IMR-90 (cell line): ENCODE measurements around the gene LRRC47. TPM values are rescaled to one million over a fixed set of nuclear protein-coding genes. Genes with fewer than 3 reads are reported as not detected.

Source experiments
- ATAC-seq: fragments of 200-7000 bp; cut with Tn5 transposase; 2 replicates; pipeline ENCODE4 v1.9.1; 2020; ENCODE audit warnings: low read depth, mild to moderate bottlenecking, moderate library complexity
- BruUV-seq: library from RNA; stranded (reverse); fragments of 400-500 nt; replicated peaks from 2 replicates; lab custom pipeline; 2021; lab: Mats Ljungman, UMichigan
- CTCF ChIA-PET: fragments of 300-600 bp; formaldehyde crosslinking; extraction: SDS; loops from one replicate; lab custom pipeline; 2021; ENCODE audit warnings: antibody characterized with exemption; lab: Yijun Ruan, JAX
- POLR2A ChIA-PET: fragments of 300-600 bp; sonication (Branson Sonifier 250); formaldehyde crosslinking; loops from one replicate; lab custom pipeline; 2022; ENCODE audit warnings: antibody characterized with exemption; ENCODE audit not compliant: unreplicated experiment; lab: Charles Lee
- DNase-seq: peaks from one replicate; pipeline ENCODE4 v3.0.0; 2013
- H2AFZ ChIP-seq: replicated peaks from 2 replicates; pipeline ENCODE3; 2013; ENCODE audit warnings: low read length, mild to moderate bottlenecking; ENCODE audit not compliant: poor library complexity
- H2AK5ac ChIP-seq: 2 replicates; pipeline ENCODE4 v1.6.1; 2013; ENCODE audit warnings: low read depth, low read length, inconsistent platforms
- H2AK9ac ChIP-seq: replicated peaks from 2 replicates; pipeline ENCODE3; 2013; ENCODE audit warnings: mild to moderate bottlenecking, low read depth, low read length, moderate library complexity; ENCODE audit not compliant: poor library complexity
- H2BK120ac ChIP-seq: 2 replicates; pipeline ENCODE4 v1.6.1; 2013; ENCODE audit warnings: low read depth, low read length, inconsistent platforms
- H2BK15ac ChIP-seq: 3 replicates; pipeline ENCODE4 v1.6.1; 2013; ENCODE audit warnings: low read depth, low read length, inconsistent platforms
- H2BK20ac ChIP-seq: 2 replicates; pipeline ENCODE4 v1.6.1; 2013; ENCODE audit warnings: low read depth, mild to moderate bottlenecking, inconsistent platforms, low read length, moderate library complexity
- H2BK5ac ChIP-seq: 2 replicates; pipeline ENCODE4 v1.6.1; 2013; ENCODE audit warnings: mild to moderate bottlenecking, low read depth, low read length, inconsistent platforms; ENCODE audit not compliant: poor library complexity, severe bottlenecking
- H3K14ac ChIP-seq: replicated peaks from 2 replicates; pipeline ENCODE4 v1.6.1; 2013; ENCODE audit warnings: low read depth, low read length, inconsistent platforms
- H3K18ac ChIP-seq: 2 replicates; pipeline ENCODE4 v1.6.1; 2013; ENCODE audit warnings: low read depth, low read length, control low read depth
- H3K23ac ChIP-seq: 2 replicates; pipeline ENCODE4 v1.6.1; 2013; ENCODE audit warnings: low read depth, low read length, inconsistent platforms
- H3K27ac ChIP-seq: 2 replicates; pipeline ENCODE4 v1.5.1; 2013; ENCODE audit warnings: mild to moderate bottlenecking, control low read depth, low read length; ENCODE audit not compliant: insufficient read depth
- H3K27me3 ChIP-seq: 2 replicates; pipeline ENCODE4 v1.6.1; 2013; ENCODE audit warnings: low read length; ENCODE audit not compliant: control insufficient read depth, insufficient read depth
- H3K36me3 ChIP-seq: 2 replicates; pipeline ENCODE4 v1.6.1; 2013; ENCODE audit warnings: low read length, mixed read lengths; ENCODE audit not compliant: control insufficient read depth, insufficient read depth
- H3K4ac ChIP-seq: 2 replicates; pipeline ENCODE4 v1.6.1; 2013; ENCODE audit warnings: low read depth, low read length, inconsistent platforms
- H3K4me1 ChIP-seq: 2 replicates; pipeline ENCODE4 v1.6.1; 2013; ENCODE audit warnings: low read length, mixed read lengths; ENCODE audit not compliant: control insufficient read depth, insufficient read depth
- H3K4me2 ChIP-seq: 2 replicates; pipeline ENCODE4 v1.6.1; 2013; ENCODE audit warnings: low read depth, mild to moderate bottlenecking, control low read depth, low read length, moderate library complexity
- H3K4me3 ChIP-seq: 2 replicates; pipeline ENCODE4 v1.5.1; 2013; ENCODE audit warnings: low read depth, mild to moderate bottlenecking, control low read depth, low read length, moderate library complexity; ENCODE audit not compliant: insufficient read depth
- H3K56ac ChIP-seq: 2 replicates; pipeline ENCODE4 v1.6.1; 2013; ENCODE audit warnings: low read length, inconsistent platforms; ENCODE audit not compliant: insufficient read depth; ENCODE audit errors: extremely low read depth
- H3K79me1 ChIP-seq, 2 experiments: 2 replicates each; pipeline ENCODE4 v1.6.1; 2013; ENCODE audit warnings: low read length in 2 of 2, inconsistent platforms in 1 of 2, low read depth in 1 of 2
- H3K9ac ChIP-seq: 2 replicates; pipeline ENCODE4 v1.6.1; 2013; ENCODE audit warnings: low read depth, low read length, control low read depth
- H3K9me1 ChIP-seq: 2 replicates; pipeline ENCODE4 v1.6.1; 2013; ENCODE audit warnings: low read length, inconsistent platforms; ENCODE audit not compliant: insufficient read depth
- H3K9me3 ChIP-seq: 2 replicates; pipeline ENCODE4 v1.6.1; 2013; ENCODE audit warnings: low read length; ENCODE audit not compliant: control insufficient read depth, insufficient read depth
- H4K20me1 ChIP-seq: 2 replicates; pipeline ENCODE4 v1.6.1; 2013; ENCODE audit warnings: low read length, inconsistent platforms; ENCODE audit not compliant: insufficient read depth
- H4K5ac ChIP-seq: 2 replicates; pipeline ENCODE4 v1.6.1; 2013; ENCODE audit warnings: mild to moderate bottlenecking, low read depth, low read length, control low read depth
- H4K8ac ChIP-seq, 2 experiments: 2 replicates each; pipeline ENCODE4 v1.6.1; 2013; ENCODE audit warnings: low read depth in 2 of 2, low read length in 2 of 2, control low read depth in 1 of 2, inconsistent platforms in 1 of 2
- H4K91ac ChIP-seq: 2 replicates; pipeline ENCODE4 v1.6.1; 2013; ENCODE audit warnings: low read depth, low read length, inconsistent platforms; ENCODE audit not compliant: insufficient read depth
- BHLHE40 ChIP-seq: fragments of 150-350 bp; IDR thresholded peaks from 2 replicates; pipeline ENCODE4 v1.6.1; 2016; ENCODE audit warnings: mild to moderate bottlenecking, low read depth, low read length
- CEBPB ChIP-seq: IDR thresholded peaks from 2 replicates; pipeline ENCODE4 v1.6.1; 2012; ENCODE audit warnings: low read depth, low read length, improper control_type of control experiment
- CHD1 ChIP-seq: IDR thresholded peaks from 2 replicates; pipeline ENCODE4 v1.6.1; 2012; ENCODE audit warnings: low read depth, low read length, improper control_type of control experiment
- CTCF ChIP-seq: conservative IDR thresholded peaks from 2 replicates; pipeline ENCODE4 v1.5.1; 2012; ENCODE audit warnings: mild to moderate bottlenecking, low read depth, low read length, improper control_type of control experiment
- FOS ChIP-seq: fragments of 150-350 bp; IDR thresholded peaks from 2 replicates; pipeline ENCODE4 v1.6.1; 2016; ENCODE audit warnings: low read depth, low read length
- MAFK ChIP-seq: IDR thresholded peaks from 2 replicates; pipeline ENCODE4 v1.6.1; 2012; ENCODE audit warnings: low read depth, low read length, improper control_type of control experiment
- MAZ ChIP-seq: IDR thresholded peaks from 2 replicates; pipeline ENCODE4 v1.6.1; 2012; ENCODE audit warnings: low read depth, mild to moderate bottlenecking, low read length, improper control_type of control experiment, moderate library complexity, borderline replicate concordance
- MXI1 ChIP-seq: IDR thresholded peaks from 2 replicates; pipeline ENCODE4 v1.6.1; 2012; ENCODE audit warnings: low read depth, mild to moderate bottlenecking, low read length, moderate library complexity, borderline replicate concordance
- NFE2L2 ChIP-seq: fragments of 150-350 bp; IDR thresholded peaks from 2 replicates; pipeline ENCODE4 v1.6.1; 2016; ENCODE audit warnings: low read depth, mild to moderate bottlenecking, low read length
- POLR2A ChIP-seq: IDR thresholded peaks from 2 replicates; pipeline ENCODE4 v1.6.1; 2012; ENCODE audit warnings: mild to moderate bottlenecking, low read depth, low read length
- RAD21 ChIP-seq: IDR thresholded peaks from 2 replicates; pipeline ENCODE4 v1.6.1; 2012; ENCODE audit warnings: low read length, improper control_type of control experiment
- RCOR1 ChIP-seq: IDR thresholded peaks from 2 replicates; pipeline ENCODE4 v1.6.1; 2012; ENCODE audit warnings: mild to moderate bottlenecking, low read length, improper control_type of control experiment; ENCODE audit not compliant: insufficient replicate concordance
- RFX5 ChIP-seq: IDR thresholded peaks from 2 replicates; pipeline ENCODE4 v1.8.0; 2012; ENCODE audit warnings: low read depth, mild to moderate bottlenecking, low read length, moderate library complexity
- SMC3 ChIP-seq: fragments of 150-350 bp; IDR thresholded peaks from 2 replicates; pipeline ENCODE4 v1.6.1; 2016; ENCODE audit warnings: low read depth, mild to moderate bottlenecking, antibody characterized with exemption, low read length, moderate library complexity
- USF2 ChIP-seq: fragments of 150-350 bp; IDR thresholded peaks from 2 replicates; pipeline ENCODE4 v1.6.1; 2017; ENCODE audit warnings: mild to moderate bottlenecking, antibody characterized with exemption, low read length, low read depth
- WGBS, 2 experiments: methylation state at CpG; one replicate each; pipeline versions ENCODE4 v1.1.5 to v1.1.7; 2013; ENCODE audit warnings: missing lambda C conversion rate in 2 of 2; ENCODE audit not compliant: insufficient read length in 1 of 2; ENCODE audit errors: extremely low coverage in 2 of 2; 5-methylcytosine and 5-hydroxymethylcytosine counted together
- dilution Hi-C: fragments of 300-500 bp; cut with HindIII; formaldehyde crosslinking; loops from one replicate; pipeline ENCODE4 v1.14.3; 2018; ENCODE audit warnings: low sequenced_read_pairs; ENCODE audit not compliant: unreplicated experiment
- in situ Hi-C: fragments of 300-500 bp; cut with MboI; formaldehyde crosslinking; loops from 3 replicates; pipeline ENCODE4 v1.14.3; 2019; ENCODE audit warnings: low sequenced_read_pairs, inconsistent platforms, mixed read lengths
- intact Hi-C: fragments of 100-400 bp; cut with micrococcal nuclease; formaldehyde crosslinking; loops from 2 replicates; pipeline ENCODE4 v1.10.0; 2022
- polyA plus RNA-seq, 3 experiments: library from polyadenylated mRNA; depleted of rRNA; stranded (reverse); fragments of >200 nt; gene quantifications; 2 replicates each; pipeline ENCODE4 v1.2.3, GENCODE V29; 2012; ENCODE audit warnings: low replicate concordance in 1 of 3
- total RNA-seq: library from RNA; depleted of rRNA; stranded (reverse); fragments of >200 nt; gene quantifications from 2 replicates; pipeline ENCODE4 v1.2.3, GENCODE V29; 2012
- TF ChIP-seq, protein P1 (sequence below): fragments of 150-350 bp; IDR thresholded peaks from 2 replicates; pipeline ENCODE4 v1.6.1; 2016; ENCODE audit warnings: low read depth, mild to moderate bottlenecking, low read length, moderate library complexity, borderline replicate concordance

The LRRC47 gene
- total and polyA plus RNA-seq, 2 of the 4 experiments (the other 2 are of a cell fraction): 15.2 to 19.7 TPM

DNA sequence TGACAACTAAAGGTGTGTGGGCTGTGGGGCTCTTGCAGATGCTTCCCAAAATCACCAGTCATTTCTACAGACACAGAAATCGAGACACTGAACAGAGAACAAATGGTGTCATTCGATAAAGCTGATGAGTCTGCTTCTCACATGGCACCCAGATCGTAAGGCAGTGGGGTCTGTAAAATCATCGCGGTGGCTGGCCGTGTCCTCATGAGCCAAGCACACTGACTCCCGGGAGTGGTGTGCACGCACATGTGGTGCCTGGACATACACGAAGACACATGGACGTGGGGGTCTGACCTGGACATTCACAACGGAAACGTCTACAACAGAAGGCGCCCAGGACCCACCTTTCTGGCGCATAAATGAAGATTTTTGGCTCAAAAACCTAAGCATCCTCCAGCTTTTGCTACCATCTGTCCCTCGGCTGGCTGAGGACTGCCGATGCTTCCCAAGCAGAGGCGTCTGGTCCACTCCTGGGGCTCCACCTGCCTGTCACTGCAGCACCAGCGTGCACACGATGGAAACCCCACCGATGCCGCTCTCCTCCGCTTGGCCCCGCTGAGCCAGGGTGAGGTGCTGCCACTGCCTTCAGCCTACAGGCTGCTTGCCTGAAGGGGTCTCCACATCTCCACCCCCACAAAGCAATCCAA is 16.9 kb downstream of the LRRC47 start:
- no peak overlapping the region for H2BK5ac ChIP-seq
- H3K27ac ChIP-seq: no peak overlapping the region
- H2AK5ac ChIP-seq: no peak overlapping the region
- ChIA-PET POLR2A (no interaction called here), CTCF (no interaction called here)
- H2AFZ ChIP-seq: no peak overlapping the region
- ATAC-seq: no peak
- H3K9me3 ChIP-seq: no peaks in the 10 kb centered on the region
- no peak overlapping the region for H3K14ac ChIP-seq
- H4K5ac ChIP-seq: no peak overlapping the region
- H2BK15ac ChIP-seq: no peak overlapping the region
- H4K91ac ChIP-seq: no peak overlapping the region
- intact Hi-C loops: no loop called here
- H3K4me1 ChIP-seq: peaks cover 14% of the 10 kb centered on the region
- no peaks in the 10 kb centered on the region; a peak in 1 of 4 replicates for H3K79me1 ChIP-seq
- WGBS, 2 experiments: 94% methylated on average over 13 of the region's 23 CpGs; no CpG with 5 or more reads in 1 of the 2 experiments
- no peak overlapping the region for H3K4ac ChIP-seq
- H3K9ac ChIP-seq: no peak overlapping the region
- no peaks in the 10 kb centered on the region for H3K27me3 ChIP-seq
- H3K4me3 ChIP-seq: no peak overlapping the region
- H2BK20ac ChIP-seq: no peak overlapping the region
- no peak overlapping the region for H2BK120ac ChIP-seq
- in situ Hi-C loops: no loop called here
- TF ChIP-seq MXI1 (no peak), FOS (no peak), BHLHE40 (no peak), MAZ (no peak), POLR2A (no peak), MAFK (no peak), USF2 (no peak), RFX5 (no peak), CEBPB (no peak), SMC3 (no peak), CTCF (no peak), CHD1 (no peak), NFE2L2 (no peak), RAD21 (no peak), RCOR1 (no peak)
- TF ChIP-seq, protein P1, sequence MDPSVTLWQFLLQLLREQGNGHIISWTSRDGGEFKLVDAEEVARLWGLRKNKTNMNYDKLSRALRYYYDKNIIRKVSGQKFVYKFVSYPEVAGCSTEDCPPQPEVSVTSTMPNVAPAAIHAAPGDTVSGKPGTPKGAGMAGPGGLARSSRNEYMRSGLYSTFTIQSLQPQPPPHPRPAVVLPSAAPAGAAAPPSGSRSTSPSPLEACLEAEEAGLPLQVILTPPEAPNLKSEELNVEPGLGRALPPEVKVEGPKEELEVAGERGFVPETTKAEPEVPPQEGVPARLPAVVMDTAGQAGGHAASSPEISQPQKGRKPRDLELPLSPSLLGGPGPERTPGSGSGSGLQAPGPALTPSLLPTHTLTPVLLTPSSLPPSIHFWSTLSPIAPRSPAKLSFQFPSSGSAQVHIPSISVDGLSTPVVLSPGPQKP: no peak
- H3K56ac ChIP-seq: no peak overlapping the region
- peaks cover 4% of the 10 kb centered on the region; the same call in 1 of the 2 replicates for H3K9me1 ChIP-seq
- H2AK9ac ChIP-seq: no peak overlapping the region
- peaks cover 43% of the 10 kb centered on the region for H3K36me3 ChIP-seq
- no peak overlapping the region for H4K8ac ChIP-seq
- H3K23ac ChIP-seq: no peak overlapping the region
- dilution Hi-C loops: no loop called here
- BruUV-seq: no TSS peak
- H3K4me2 ChIP-seq: no peak overlapping the region
- H3K18ac ChIP-seq: no peak overlapping the region
- no peak for DNase-seq
- no peaks in the 10 kb centered on the region for H4K20me1 ChIP-seq
